GM19238 (cell line): ENCODE measurements around the gene ABCG8.

Source experiments
- DNase-seq: peaks from one replicate; pipeline ENCODE4 v3.0.0; 2011; ENCODE audit warnings: low spot score; ENCODE audit not compliant: insufficient read length

The ABCG8 gene

DNA sequence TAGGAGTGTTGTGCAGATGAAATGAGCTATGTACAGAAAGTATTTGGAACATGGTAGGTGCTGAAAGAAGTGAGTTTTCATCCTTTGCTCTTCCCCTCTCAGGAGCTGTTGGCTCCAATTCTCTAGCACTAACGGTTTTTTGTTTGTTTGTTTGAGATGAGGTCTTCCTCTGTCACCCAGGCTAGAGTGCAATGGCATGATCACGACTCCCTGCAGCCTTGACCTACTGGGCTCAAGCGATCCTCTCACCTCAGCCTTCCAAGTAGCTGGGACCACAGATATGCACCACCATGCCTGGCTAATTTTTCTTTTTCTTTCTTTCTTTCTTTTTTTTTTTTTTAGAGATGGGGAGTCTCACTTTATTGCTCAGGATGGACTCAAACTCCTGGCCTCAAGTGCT, 12.9 kb upstream of the ABCG8 start:
- DNase-seq = no peak

GRCh38 chr2:43826305-43827250, 12.2 kb upstream of the ABCG8 start:
- no peak for DNase-seq

- no peak for DNase-seq
Observed at GRCh38 chr2:43831543-43832294, 7.1 kb upstream of the ABCG8 start.

- DNase-seq = no peak
Observed at GRCh38 chr2:43832457-43832856, 6.3 kb upstream of the ABCG8 start.

- no peak for DNase-seq
Observed at GRCh38 chr2:43837033-43837432, 1.7 kb upstream of the ABCG8 start.

GRCh38 chr2:43837831-43838559, 776 bp upstream of the ABCG8 start:
- DNase-seq = no peak

- no peak for DNase-seq
Observed at GRCh38 chr2:43839776-43840564, 1.2 kb downstream of the ABCG8 start.

- DNase-seq = no peak
Observed at GRCh38 chr2:43840965-43841364, 2.2 kb downstream of the ABCG8 start.

GRCh38 chr2:43841949-43842865, 3.4 kb downstream of the ABCG8 start:
- no peak for DNase-seq

DNA sequence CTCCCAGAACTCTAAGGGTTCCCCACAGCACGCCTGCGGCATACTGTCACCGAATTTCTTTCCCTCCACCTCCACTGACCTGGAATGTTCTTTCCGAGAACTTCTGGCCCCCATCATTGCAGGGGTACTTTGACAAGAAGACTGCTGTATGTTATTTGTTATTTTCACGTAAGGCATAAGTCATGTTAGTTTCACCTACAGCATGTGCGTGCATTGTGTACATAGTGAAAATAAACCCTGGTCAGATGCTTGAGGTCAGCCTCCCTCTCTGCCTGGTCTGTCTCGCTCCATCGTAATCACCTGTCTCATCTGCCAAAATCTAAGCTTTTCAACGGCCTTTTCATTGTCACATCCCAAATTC, 4.1 kb downstream of the ABCG8 start:
- no peak for DNase-seq

DNA sequence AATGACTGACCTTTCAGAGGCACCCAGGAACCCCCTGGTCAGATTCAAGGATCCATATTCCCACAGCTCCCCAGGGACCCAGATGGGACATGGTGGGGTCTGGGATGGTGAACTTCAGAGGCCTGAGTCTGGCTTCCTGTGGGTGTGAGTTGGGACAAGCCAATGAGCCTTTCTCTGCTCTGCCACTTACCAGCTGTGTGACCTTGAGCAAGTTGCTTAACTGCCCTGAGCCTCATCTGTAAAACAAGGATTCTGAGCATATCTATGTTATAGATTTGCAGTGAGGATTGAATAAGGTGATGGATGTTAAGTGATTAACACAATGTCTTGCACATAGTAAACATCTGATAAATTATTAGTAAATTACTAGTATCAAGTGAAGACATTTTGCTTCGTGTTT, 6.4 kb downstream of the ABCG8 start:
- DNase-seq = no peak

DNA sequence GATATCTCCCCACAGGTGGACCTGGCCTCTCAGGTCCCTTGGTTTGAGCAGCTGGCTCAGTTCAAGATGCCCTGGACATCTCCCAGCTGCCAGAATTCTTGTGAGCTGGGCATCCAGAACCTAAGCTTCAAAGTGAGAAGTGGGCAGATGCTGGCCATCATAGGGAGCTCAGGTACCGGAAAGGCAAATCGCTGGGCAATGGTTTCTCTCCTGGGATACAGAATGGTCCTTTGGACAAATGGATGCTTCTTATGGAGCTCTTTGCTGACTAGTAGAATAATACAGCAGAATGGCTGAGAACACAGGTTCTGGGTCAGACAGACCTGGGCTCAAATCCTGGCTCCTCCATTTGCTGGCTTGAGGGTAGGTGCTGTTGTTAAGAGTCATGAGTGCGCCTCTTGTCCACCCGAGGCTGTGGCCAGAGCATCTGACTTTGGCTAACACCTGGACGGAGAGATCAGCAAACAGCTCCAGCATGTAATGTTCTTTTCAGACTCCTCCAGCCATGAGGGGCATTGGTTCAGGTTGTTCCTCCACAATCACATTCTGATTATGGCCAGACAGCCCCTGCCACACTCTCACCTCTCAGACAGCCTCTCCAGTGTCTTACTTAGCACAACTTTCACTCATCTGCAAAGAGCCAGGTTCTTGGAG, 7.5 kb downstream of the ABCG8 start:
- DNase-seq = no peak

GRCh38 chr2:43848214-43848613, 9.4 kb downstream of the ABCG8 start:
- DNase-seq = no peak

GRCh38 chr2:43851011-43851980, 12.5 kb downstream of the ABCG8 start:
- DNase-seq = no peak

GRCh38 chr2:43852196-43852730, 13.5 kb downstream of the ABCG8 start:
- no peak for DNase-seq

GRCh38 chr2:43853141-43854081, 14.6 kb downstream of the ABCG8 start:
- no peak for DNase-seq

GRCh38 chr2:43854671-43855070, 15.9 kb downstream of the ABCG8 start:
- no peak for DNase-seq
